CD1c-positive myeloid dendritic cell (primary cell): Measurements from ENCODE around the gene RGCC.
A peak's percentile ranks its signal among the peaks of the same experiment; 100 is the strongest.
"Not testable (repeated sequence)": the region's sequence is repeated elsewhere in the genome, so short reads cannot be mapped to it uniquely, and the experiment has no call there.

ENCODE experiments used
- DNase-seq: peaks from one replicate; pipeline ENCODE4 v3.0.0-alpha.2; 2016; ENCODE audit errors: extremely low spot score

Gene RGCC, protein sequence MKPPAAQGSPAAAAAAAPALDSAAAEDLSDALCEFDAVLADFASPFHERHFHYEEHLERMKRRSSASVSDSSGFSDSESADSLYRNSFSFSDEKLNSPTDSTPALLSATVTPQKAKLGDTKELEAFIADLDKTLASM

DNA sequence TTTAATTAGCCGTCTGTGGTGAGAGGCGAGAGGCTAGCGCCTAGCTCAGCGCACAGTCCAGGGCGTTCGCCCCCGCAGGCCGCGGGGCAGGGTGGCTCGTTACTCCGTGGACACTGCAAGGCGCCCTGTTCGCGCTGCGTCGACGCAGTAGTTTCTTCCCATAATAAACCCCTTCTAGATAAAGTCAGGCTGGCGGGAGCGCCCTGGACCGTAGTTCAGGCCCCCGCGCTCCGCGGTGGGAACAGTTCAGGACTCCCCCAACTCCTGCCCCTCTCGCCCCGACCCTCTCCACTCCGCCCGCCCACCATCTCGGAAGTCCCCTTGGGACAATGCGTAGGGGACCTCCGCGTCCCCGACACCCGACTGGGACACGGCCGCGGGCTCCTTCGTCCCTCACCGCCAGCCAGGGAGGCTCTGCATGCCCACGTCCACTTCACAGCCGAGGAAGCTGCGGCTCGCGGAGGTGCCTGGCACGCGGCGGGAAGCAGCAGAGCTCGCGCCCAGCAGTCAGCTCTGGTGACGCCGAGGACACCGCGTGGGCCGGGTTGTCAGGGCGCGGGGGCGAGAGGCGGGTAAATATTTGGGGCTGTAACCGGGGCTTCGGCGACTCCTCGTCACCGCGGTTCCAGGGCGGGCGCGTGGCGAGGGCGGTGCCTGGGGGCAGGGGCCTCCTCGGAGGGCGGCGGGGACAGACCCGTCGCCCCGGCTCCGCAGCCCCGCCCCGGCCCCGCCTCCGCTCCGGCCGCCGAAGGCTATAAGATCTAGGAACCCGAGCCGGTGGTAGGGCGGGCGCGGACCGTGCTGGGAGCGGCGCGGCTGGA lies at the start of gene RGCC:
Gene RGCC, plus strand, starts transcription at position 783 of the 821 bp plus-strand sequence. CDS start 158 bp downstream, outside the sequence.
- peak; percentile 98 for DNase-seq

DNA sequence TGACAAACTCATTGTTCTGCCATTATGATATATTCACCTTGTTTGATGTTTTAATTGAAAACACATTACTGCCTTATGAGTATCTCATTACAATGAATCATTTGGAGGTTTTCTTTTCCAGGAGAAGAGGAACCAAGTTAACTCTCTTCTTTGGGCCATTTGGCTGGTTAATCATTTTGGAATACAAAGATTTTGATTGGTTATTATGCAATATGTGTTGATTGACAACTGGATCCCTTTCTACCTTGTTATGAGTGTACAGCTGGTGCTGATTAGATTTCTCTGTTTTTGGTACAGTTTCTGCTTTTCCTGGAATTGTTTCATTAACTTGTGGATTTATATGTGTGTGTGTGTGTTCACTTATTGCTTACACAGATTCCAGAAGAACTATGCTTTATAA lies 49.2 kb upstream of the RGCC start:
- no peak for DNase-seq

DNA sequence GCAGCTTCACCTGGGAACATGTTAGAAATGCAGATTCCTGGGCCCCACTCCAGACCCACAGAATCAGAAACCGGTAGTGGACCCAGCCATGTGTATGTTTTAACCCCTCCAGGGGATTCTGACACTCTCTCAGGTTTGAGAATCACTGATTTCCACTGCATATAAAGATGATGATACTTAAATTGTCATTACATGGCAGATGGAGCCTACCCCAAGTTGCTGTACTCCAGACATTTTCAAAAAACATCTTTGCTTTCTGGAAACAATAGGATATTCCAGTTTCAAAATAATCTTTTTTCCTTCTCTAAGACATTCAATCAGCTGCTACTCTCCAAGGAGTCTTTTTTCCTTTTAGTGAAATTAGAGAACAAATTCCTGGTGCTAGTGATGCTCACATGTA lies 48.6 kb upstream of the RGCC start:
- DNase-seq: no peak

DNA sequence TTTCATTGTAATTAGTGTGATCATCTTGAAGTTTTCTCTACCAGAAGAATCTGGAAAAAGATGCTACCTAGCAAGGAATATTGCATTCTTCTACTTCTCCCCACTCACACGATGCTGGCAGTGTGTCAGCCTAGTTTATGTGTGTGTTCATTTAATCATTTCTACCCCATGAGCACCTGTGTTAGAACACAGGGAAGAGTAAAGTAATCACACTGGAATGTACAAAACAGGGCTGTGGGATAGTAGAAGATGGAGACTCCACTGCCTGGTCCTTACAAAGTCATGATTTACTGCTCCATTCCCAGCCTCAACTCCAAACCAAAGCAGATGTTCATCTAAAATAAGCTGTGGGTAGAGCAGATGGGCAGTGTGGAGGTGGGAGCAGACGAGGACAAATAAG lies 47.7 kb upstream of the RGCC start:
- no peak for DNase-seq

DNA sequence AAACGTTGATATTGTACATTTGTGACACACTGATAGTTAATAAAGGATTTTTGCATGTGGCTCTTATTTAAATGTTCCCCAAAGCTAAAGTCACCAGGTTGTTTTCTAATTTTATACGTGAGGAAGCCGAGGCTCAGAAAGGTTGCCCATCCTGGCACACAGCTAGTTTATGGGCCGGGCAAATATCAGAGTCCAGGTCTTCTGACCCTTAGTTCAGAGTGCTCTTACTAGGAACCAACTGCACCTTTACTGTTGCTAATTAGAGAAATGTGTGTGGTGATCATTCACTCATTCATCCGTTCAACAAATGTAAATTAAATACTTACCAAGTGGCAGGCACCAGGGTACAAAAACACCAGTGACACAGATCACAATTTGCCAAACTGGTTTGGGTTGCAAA lies 46.3 kb upstream of the RGCC start:
- no peak for DNase-seq

DNA sequence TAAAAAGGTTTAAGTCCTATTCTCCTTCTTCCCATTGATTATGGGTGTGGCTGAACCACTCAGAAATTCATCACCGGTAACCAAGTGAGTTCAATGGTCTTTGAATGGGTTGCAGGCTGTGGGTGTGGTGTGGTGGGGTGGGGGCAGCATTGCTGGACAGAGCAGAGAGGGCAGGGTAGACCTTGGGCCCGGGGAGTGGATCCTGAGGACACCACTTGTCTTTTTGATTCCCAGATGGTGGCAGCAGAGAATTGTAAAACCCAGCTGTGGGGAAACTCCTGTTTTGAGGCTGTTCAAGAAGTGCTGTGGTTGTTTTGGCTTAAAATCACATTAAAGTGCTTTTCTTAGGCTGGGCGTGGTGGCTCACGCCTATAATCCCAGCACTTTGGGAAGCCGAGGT lies 45.8 kb upstream of the RGCC start:
- DNase-seq: peak; percentile 46

DNA sequence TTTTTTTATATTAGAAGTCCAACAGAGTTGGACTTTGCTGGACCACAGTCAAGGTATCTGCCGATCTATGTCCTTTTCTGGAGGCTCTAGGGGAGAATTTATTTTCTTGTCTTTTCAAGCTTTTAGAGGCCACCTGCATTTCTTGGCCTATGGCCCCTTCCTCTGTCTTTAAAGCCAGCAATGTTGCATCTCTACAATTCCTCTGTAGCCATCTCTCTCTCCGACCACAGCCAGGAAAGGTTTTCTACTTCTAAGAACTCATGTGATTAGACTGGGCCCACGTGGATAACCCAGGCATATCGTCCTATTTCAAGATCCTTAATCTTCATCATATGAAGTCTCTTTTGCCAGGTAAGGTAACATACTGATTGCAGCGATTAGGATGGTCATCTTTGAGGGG lies 43.5 kb upstream of the RGCC start:
- no peak for DNase-seq

DNA sequence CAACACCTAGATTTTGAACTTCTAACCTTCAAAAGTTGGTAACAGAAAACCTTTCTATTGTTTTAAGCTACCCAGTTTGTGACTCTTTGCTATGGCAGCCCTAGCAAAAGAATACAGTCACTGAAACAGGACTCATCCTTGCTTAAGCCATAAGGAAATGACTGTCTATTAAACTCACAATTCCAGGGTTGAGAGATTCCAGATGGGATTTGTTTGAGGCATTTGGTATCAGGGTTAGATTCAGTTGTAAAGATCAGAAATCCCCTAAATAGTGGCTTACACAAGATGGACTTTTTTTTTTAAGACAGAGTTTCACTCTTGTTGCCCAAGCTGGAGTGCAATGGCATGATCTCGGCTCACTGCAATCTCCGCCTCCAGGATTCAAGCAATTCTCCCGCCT lies 41.1 kb upstream of the RGCC start:
- DNase-seq: no peak

DNA sequence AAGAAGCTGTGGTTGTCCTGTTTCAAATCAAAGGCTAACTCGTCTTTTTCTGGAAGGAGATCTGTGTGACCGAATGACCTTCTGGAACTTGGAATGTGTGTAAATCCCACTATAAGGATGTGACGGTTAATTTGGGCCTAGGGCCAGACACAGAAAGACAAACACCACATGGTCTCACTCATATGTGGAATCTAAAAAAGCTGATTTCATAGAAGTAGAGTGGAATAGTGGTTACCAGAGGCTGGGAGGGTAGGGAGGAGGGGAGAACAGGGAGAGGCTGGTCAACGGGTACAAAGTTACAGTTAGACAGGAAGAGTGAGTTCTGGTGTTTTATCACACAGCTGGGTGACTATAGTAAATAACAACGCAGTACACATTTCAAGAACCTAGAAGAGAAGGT lies 39.3 kb upstream of the RGCC start:
- no peak for DNase-seq

DNA sequence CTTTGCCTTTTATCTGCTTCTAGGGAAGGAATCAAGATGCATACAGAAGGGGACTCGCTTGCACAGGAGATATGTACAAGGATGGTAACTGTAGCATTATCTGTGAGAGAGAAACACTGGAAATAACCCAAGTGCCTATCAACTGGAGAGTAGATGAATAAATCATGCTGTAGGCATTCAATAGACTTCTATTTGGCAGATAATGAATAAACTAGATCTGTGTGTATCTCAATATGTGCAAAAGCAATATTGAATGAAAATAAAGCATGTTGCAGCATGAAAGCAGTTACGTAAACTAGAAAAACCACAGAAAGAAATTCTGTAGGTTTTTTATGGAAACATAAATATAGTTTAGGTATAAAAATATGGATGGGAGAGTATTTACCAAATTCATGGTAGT lies 38.6 kb upstream of the RGCC start:
- DNase-seq: no peak

DNA sequence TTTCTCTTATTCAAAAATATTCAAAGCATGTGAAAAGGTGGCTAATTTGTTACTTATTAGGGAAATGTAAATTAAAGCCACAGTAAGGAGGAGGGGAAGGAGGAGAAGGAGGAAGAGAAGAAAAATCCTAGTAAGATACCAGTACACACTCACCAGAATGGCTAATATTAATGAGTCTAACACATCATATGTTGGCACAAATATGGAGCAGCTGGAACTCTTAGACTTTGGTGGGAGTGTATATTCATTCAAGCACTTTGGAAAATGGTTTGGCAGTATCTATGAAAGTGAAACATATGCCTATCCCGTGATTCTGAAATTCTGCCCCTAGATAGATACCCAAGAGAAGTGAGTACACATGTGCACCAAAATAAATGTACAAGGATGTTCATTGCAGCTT lies 38.1 kb upstream of the RGCC start:
- DNase-seq: no peak

DNA sequence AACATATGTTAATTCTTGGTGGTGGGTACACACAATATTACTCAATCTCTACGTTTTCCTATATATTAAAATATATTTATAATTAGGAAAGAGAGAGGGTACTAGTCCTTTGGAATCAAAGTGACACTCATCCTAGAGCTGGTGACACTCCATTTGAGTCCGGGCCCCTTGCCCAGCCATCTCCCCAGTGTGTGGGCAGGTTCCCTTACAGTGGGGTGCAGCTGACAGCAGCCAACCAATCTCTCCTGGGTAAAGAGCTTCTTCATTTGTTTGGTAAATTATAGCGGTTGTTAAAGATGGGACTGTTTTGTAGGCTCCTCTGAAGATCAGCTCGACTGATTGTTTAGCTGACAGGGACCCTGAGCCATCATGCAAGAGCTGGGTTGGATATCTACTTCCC lies 37.2 kb upstream of the RGCC start:
- no peak for DNase-seq

DNA sequence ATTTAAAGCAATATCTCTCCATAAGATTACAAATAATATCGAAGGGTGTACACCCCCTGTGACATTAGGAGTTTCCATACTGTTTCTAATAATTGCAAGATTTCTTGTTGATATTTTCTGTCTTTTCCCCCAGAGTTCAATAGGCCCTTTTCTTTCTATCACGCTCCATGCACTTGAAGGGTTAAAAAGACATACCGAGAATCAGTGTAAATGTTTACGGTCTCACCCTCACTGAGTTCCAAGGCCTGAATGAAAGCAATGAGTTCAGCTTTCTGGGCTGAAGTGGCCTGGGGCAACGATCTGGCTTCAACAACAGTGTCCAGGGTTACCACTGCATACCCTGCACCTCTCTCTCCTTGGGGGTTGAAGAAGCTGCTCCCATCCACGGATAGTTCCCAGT lies 36.0 kb upstream of the RGCC start:
- DNase-seq: not testable (repeated sequence)

DNA sequence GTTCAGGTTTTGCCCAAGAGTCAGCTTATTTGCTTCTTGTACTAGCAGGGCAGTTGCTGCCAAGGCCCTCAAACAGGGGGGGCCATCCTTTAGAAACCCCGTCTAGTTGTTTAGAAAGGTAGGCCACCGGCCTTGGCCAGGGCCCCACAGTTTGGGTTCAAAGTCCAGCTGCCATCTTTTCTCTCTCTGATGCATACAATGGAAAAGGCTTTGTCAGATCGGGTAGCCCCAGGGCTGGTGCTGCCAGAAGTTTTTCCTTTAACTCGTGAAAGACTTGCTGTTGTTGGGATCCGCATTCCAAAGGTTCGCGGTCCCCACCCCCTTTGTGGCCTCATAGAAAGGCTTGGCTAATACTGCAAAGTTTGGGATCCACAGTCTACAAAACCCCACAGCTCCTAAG lies 35.4 kb upstream of the RGCC start:
- not testable (repeated sequence) for DNase-seq

DNA sequence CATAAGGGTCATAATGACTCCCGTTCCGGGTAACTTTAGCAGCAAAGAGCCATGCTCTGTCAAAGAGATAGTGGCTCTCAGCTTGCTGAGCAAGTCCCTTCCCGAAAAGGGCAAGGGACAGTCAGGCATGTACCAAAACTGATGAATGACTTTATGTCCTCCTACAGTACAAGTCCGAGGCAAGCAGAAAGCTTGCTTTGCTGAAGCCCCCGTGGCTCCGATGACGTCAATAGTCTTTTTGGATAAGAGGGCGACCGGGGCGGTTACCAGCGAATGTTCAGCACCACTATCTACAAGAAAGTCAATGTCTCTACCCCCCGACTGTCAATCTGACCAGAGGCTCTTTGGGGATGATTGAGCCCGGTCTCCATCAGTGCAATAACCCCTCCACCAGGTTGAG lies 34.1 kb upstream of the RGCC start:
- DNase-seq: not testable (repeated sequence)

DNA sequence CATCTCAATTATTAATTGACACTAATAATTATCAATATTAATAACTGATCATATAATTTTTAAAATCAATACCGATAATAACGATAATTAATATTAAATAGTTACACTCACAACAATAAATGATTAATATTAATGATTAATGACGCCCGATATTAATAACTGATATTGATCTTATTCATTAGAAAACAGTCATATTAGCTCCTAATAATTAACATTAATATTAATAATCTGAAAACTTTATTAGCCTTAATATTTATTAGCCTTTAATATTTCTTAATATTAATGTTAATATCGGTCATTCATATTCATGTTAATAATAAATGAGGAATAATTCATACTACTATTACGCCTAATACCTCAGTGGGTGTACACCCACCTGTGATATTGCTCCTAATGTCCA lies 32.7 kb upstream of the RGCC start:
- not testable (repeated sequence) for DNase-seq

DNA sequence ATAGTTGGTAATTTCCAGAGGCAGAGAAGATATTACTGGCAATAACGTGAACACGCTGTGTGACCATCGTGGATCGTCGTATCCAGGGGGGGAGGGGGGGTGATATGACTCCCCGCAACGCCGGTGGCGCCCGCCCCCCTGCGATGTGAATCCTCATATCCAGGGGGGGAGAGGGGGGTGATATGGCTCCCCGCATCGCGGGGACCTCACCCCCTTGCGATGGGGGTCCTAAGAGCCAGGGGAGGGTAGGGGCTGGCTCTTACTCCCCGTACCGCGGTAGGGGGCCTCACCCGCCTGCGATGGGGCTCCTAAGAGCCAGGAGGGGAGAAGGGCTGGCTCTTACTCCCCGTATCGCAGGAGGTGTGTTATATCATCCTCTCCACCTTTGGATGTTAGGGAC lies 31.3 kb upstream of the RGCC start:
- DNase-seq: no peak

DNA sequence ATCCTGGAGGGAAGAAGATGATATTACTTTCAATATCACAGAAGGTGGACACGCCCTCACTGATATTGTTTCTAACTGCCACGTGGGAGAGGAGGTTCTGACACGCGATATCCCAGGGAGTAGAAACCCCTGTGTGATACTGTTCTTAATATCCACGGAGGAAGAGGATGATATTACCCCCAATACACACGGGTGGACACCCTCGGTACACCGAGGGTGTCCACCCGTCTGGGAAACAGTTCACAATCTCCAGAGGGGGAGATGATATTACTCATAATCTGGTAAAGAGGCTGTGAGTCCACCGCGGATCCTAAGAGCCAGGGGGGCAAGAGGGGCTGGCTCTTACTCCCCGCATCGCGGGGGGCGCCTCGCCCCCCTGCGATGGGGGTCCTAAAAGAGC lies 29.7 kb upstream of the RGCC start:
- DNase-seq: no peak

DNA sequence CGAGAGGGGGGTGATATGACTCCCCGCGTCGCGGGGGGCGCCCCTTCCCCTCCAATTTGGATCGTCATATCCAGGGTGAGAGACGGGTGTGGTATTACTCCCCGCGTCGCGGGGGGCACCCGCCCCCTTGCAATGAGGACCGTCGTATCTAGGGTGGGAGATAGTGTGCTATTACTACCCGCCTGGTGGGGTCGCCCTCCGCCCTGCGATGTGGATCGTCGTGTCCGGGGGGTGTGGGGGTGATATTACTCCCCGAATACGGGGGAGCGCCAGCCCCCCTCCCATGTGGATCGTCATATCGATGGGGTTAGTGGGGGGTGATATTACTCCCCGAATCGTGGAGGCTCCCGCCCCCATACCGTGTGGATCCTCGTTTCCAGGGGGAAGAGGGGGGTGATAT lies 29.2 kb upstream of the RGCC start:
- peak; percentile 13 for DNase-seq

DNA sequence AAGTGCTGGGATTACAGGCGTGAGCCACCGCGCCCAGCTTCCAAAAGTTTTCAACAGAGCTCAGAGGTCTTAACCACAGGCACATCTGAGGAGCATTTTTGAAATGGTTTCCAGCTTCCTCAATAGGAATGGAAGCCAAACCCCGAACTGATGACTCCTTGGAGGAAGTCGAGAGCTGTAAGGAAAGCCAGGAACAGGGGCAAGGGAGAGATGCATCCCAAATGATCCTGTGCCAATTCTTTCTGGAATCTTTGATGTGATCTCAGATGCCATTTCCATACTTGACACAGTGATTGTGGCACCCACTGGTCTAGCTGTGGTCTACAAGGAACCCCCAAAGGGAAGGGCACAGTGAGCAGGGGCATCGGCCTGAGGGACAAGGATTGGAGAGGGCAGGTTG lies 23.3 kb upstream of the RGCC start:
- DNase-seq: not testable (repeated sequence)

DNA sequence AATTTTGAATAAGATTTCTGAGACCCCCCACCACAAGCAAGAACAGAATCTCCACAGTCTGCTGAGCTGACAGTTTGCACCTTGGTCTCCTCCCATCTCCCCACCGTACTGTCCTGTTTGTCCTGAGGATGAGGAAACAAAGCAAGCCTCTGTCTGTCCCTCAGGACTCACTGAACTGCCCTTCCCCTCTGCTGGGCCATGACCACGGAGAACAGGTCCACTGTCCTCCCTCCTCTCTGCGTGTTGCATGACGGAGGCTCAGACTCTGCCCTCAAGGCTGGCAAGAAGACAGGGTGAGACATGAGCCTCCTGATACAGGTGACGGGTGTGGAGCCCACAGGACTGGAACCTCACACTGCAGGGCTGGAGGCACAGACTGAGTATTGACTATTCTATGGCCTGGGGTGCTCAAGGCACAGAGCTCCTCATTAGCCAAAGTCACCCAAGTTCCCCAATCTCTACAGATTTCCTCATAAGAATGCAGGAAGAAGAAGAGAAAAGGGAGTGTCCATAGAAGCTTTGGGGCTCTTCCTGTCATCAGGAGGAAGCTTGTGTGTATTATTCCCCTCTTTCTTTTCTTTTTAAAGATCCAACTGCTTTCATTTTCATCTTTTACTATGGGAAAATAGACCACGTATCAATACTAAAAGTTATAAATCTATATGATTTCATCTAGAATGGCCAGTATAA lies 22.4 kb upstream of the RGCC start:
- peak; percentile 9 for DNase-seq

DNA sequence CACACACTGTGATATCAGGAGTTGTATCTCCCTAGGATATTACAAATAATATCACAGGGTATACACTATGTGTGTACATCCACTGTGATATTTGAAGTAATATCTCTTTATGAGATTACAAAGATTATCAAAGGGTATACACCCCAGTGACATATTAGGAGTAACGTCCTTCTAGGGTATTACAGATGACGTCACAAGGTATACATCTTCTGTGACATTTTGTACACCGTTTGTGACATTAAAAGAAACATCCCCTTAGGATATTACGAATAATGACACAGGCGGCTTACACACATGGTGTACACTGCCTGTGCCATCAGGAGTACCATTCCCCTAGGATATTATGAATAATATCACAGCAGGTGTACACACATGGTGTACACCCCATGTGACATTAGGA lies 13.4 kb upstream of the RGCC start:
- DNase-seq: no peak

DNA sequence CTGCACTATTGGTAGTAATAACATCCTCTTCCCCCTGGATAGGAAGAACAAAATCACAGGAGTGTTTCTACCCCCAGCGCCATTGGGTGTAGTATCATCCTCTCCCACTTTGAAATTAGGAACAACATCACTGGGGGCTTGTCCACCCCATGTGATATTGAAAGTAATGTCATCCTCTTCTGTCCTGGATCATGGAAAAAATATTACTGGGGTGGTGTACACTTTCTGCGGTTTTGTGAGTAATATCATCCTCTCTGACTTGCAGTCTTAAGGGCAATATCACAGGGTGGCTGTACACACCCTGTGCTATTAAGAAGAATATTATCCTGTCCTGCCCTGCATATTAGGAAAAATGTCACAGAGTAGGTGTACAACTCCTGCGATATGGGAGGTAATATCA lies 4.9 kb upstream of the RGCC start:
- peak; percentile 18 for DNase-seq
